GM03348 (cell line): ENCODE data around the gene DKKL1.

Experiments used
- DNase-seq: peaks from one replicate; pipeline ENCODE4 v3.0.0; 2012; ENCODE audit warnings: low spot score

DKKL1 gene

DNA sequence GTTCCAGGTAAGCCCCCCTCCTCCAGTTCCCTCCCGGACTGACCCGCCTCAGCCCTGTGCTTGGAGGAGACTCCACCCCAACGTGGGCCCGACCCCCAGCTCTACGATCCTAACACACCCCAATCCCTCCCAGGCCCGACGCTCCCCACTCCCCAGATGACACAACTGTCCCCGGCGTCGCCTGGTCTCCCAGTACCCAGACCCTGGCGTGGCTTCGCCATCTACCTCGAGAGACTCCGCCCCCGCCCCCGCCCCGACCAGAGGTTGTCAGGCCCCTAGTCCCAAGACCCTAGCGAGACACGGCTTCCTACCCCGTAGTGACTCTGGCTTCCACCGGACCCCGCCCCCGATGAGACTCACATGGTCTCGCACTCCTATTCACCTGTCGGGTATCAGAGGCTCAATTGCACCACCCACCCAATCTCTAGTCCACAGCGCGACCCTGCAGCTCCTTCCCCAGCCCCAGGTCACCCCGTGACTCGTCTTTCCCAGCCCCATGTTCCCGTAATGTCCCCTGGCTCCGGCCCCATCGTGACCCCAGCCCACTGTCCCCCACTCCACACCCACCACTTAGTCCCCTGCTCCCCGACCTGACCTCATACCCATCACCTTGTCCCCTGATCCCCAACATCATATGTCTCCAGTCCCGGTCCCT lies 25.5 kb upstream of the DKKL1 start:
- no peak for DNase-seq

DNA sequence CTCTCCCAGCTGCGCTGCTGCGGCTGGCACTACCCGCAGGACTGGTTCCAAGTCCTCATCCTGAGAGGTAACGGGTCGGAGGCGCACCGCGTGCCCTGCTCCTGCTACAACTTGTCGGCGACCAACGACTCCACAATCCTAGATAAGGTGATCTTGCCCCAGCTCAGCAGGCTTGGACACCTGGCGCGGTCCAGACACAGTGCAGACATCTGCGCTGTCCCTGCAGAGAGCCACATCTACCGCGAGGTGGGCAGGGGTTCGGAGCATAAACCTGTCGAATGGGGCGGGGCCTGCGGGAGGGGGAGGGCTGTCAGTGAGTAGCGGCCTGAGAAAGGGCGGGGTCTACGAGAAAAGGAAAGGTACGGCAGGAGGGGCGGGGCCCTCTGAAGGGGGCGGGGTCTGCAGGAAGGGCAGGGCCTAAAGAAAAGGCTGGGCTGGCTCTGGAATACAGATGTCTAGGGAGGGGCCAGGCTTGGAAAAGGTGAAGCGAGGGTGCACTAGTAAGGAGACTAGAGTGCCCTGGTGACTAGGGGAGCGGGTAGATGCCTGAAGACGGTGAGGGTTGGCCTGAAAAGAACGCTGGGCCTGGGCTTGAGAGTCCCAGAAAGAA lies 24.9 kb upstream of the DKKL1 start:
- DNase-seq = peak; percentile 59

- peak; percentile 94 for DNase-seq
Measured at GRCh38 chr19:49339301-49340068, 24.2 kb upstream of the DKKL1 start.

DNA sequence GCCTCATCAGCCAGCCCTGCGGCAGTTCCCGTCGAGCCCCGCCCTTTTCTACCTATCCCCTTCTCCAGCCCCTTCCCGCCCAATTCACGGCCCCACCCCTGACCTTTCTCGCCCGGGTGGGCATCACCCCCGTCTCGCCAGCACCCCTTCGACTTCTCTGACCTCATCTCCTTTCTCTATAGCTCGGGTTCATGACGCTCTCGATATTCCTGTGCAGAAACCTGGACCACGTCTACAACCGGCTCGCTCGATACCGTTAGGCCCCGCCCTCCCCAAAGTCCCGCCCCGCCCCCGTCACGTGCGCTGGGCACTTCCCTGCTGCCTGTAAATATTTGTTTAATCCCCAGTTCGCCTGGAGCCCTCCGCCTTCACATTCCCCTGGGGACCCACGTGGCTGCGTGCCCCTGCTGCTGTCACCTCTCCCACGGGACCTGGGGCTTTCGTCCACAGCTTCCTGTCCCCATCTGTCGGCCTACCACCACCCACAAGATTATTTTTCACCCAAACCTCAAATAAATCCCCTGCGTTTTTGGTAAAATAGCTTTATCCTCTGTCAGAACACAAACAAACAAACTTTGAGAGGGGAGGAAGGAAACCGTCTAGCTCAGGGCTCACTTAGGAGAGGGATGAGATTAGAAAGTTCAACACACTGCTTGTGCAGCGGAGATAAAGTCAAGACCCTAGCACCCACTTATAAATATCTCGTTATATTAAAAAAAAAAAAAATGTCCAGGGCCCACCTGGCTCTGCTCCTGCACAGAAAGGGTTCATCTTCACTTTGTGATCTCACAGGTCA lies 23.4 kb upstream of the DKKL1 start:
- DNase-seq = no peak

DNA sequence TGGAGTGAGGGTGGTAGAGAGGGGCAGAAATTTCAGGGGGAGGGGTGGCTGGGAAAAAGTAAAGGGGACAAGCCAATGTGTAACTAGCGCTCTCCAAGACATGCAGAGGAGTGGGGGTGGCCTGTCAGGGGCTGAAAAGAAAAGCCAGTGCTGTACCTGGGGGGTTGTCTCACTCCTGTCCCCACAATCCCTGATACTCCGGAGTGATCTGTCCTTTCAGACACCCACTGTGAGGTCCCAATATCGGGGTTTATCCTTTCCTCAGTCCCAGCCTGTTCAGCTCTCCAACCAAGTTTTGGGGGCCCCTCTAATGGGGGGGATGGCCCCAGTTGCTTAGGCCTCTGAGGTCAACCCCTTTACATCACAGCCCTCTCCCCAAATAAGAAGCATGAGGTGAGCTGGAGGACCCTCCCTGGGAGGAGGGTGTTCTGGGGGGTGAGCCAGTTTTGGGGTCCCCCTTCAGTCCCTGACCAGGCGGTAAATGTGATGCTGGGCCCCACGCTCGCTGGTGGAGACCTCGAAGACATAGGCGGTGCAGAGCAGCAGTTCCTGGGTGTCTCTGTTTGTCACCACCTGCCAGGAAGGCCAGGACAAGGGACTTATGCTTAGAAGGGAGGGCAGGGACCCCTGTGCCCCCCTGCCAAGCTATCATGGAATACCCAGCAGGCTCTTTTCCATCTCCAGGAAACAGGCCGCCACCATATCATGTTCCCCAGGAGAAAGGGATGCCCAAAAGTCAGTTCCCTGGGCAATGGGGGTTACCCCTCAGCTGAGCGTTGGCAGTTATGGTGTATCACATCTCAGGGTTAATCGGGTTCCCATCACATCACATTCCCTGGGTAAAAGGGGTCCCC lies 22.6 kb upstream of the DKKL1 start:
- DNase-seq = no peak

GRCh38 chr19:49342291-49342721 lies 21.4 kb upstream of the DKKL1 start:
- no peak for DNase-seq

DNA sequence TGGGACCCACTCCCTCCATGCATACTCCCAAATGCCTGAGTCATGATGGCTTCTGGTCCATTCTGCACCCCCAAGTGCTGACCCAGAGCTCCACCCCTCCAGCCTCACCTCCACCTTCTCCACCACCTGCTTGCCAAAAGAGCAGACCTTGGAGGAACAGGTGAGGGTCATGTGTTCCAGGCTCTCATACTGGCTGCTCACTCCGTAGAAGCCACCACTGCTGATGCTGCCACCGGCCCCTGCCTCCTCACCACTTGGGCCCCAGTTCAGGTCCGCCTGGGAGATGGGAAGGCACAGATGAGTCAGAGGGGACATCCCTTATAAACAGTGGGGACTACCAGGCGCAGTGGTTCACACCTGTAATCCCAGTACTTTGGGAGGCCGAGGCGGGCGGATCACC lies 20.6 kb upstream of the DKKL1 start:
- DNase-seq = no peak

DNA sequence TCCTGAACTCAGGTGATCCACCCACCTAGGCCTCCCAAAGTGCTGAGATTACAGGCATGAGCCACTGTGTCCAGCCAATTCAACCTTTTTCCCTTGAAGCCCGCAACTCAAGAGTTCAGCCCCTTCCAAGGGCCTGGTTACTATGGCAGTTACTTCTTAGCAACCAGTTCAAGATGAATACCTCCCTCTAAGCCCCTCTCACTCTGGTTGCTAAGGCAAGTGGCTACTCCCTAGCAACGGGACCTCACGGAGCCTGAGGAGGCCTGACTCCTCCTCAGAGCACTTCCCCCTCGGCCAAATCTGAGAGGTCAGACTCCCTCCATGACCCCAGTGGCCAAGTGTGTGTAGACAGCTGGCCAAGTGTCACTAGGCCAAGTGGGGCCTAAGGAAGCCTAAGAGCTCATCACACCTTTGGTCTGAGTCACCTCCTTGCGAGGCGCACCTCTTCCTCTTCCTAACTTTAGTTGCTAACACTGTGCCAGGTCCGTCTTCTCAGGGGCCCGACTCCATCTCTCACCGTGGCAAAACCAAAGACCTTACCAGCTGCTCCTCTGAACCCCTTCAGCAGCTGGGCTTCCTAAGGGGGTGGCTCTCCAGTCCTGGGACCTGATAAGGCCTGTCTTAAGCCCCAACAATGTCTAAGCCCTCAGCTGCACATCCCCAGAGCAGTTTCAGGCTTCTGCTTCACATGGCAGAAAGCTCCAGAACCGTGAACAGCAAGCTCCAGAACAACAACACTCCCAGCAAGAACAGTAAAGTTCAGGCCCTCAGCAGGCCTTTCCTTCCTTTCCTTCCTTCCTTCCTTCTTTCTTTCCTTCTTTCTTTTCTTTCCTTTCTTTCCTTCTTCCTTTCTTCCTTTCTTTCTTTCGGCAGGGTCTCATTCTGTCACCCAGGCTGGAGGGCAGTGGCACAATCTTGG lies 18.9 kb upstream of the DKKL1 start:
- DNase-seq = no peak

DNA sequence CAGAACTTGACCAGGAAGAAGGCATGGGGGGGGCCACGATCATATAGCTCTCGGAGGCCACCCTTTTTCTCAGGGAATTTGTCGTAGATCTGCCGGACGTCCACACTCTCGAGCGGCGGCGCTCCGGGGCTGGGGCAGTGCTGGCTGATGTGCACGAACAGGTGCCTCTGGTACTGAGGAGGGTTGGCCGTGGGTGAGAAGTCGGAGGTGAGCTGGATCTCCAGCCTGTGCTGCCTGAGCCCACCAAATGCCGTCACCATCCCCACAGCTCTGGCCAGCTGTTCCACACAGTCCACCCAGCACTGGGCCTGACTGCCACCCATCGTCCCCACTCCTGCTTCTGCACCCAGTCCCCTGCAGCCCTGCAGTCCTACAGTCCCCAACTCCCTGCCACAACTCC lies 16.5 kb upstream of the DKKL1 start:
- no peak for DNase-seq

DNA sequence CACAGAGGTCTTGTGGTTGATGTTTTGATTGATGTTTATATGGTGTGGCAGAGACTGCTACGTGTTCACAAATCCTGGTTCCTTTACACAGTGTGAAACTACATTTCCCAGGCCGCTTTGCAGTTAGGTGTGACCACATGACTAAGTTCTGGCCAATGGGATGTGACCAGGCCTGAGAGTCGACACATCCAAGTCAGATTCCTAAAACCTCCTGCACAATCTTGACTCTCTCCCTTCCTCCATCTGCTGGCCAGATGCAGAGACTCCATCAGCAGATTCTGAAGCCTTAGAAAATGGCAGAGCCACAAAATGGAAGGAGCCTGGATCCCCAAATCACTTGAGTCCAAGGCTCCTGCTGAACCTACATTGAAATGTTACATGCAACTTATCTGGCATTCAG lies 15.8 kb upstream of the DKKL1 start:
- DNase-seq = peak; percentile 84

GRCh38 chr19:49348305-49349189 lies 15.1 kb upstream of the DKKL1 start:
- no peak for DNase-seq

DNA sequence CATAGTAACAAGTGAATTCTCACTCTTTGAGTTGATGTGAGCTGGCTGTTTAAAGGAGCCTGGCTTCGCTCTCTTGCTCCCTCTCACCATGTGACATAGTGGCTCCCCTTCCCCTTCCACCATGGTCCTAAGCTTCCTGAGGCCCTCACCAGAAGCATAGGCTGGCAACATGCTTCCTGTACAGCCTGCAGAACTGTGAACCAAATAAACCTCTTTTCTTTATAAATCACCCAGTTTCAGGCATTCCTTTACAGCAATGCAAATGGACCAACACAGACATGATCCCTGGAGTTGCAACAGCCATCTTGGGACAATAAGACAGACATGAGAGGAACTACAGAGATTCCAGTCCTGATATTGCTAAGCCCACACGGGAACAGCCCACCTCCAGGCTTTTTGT lies 14.1 kb upstream of the DKKL1 start:
- no peak for DNase-seq

GRCh38 chr19:49355909-49356353 lies 7.7 kb upstream of the DKKL1 start:
- no peak for DNase-seq

GRCh38 chr19:49356382-49356781 lies 7.3 kb upstream of the DKKL1 start:
- no peak for DNase-seq

- no peak for DNase-seq
Measured at GRCh38 chr19:49357186-49357585, 6.5 kb upstream of the DKKL1 start.

DNA sequence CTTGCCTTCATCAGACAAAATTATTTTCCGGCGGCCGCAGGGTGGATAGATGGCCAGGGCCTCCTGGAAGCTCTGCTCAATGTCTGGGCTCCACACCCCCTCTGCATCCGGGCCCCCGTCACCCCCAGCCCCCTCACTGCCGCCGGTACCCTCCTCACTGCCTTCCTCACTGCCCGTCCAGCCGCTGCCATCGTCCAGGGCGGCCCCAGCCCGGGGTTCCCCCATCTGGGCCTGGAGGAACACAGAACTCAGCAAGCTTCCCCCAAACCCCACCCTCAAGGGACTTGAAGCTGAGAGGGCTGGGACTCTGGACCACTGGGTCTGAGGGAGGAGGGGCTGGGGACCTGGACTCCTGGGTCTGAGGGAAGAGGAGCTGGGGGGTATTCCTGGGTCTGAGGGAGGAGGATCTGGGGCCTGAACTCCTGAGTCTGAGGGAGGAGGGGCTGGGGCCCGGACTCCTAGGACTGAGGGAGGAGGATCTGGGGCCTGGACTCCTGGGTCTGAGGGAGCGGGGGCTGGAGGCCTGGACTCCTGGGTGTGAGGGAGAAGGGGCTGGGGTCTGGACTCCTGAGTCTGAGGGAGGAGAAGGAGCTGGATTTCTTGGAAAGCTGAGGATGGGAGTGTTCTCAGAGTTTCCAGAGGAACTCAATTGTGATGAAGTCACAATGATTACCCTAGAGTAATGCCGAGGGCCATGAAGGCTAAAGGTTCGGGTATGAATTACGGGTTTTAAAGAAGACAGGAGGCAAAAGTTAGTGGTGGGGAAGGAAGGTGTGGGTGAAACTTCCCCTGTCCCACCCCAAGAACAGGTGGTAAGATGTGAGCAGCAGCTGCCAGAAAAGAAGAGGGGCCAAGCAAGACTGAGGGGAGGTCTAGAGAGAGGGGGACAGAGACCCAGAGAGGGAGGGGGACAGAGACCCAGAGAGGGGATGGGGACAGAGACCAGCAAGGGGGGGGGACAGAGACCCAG lies 3.5 kb upstream of the DKKL1 start:
- no peak for DNase-seq

DNA sequence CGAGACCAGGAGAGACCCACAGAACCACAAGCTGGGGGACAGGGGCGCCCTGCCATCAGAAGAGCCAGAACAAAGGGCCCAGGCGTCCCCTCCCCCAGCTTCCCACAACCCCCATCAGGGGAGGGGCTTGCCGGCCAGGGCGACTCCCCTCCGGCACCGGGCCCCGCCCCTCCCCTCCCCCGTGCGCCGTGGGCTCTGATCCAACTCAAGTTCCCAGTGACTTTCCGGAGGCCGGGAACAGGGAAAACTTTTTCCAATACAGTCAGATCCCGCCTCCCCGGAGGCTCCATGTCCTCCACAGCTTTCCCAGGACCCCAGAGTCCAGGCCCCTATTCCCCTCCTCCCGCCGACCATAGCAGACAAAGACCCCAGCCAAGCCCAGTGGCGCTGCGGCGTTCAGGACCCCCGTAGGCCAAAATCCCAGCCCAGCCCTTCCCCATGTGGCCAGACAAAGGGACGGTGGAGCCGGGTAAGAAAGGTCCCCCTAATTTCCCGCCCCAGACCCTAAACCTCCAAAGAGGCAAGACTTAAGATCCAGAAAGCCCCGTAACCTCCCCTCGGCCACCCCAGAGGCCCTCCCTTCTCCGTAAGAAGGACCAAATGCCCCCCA lies 2.1 kb upstream of the DKKL1 start:
- DNase-seq = peak; percentile 94
